ENCODE measurements around the gene SELENON.
A peak's percentile ranks its signal among the peaks of the same experiment; 100 is the strongest.

Gene SELENON

GRCh38 chr1:25799935-25800702 lies at the start of gene SELENON:
Gene SELENON, plus strand, starts transcription at chr1:25800193. Its CDS starts 38 bp downstream, at chr1:25800231.
- no peaks in the 10 kb centered on the region for H3K9me3 ChIP-seq
- H3K4me3 ChIP-seq (ENCODE audit: low read depth in 1 of 2, low read length in 1 of 2): peak within 1 kb of the TSS; percentile 61 to 71
- H3K36me3 ChIP-seq: no peaks in the 10 kb centered on the region
- H3K27me3 ChIP-seq: peaks cover 7% of the 10 kb centered on the region
- H3K27ac ChIP-seq: no peak within 1 kb of the TSS
- H3K4me1 ChIP-seq (ENCODE audit: control insufficient read depth in 1 of 2, insufficient read depth in 1 of 2, low read depth in 1 of 2, low read length in 1 of 2): peaks cover 10% of the 10 kb centered on the region in 2 experiments
- TF ChIP-seq, protein P1, sequence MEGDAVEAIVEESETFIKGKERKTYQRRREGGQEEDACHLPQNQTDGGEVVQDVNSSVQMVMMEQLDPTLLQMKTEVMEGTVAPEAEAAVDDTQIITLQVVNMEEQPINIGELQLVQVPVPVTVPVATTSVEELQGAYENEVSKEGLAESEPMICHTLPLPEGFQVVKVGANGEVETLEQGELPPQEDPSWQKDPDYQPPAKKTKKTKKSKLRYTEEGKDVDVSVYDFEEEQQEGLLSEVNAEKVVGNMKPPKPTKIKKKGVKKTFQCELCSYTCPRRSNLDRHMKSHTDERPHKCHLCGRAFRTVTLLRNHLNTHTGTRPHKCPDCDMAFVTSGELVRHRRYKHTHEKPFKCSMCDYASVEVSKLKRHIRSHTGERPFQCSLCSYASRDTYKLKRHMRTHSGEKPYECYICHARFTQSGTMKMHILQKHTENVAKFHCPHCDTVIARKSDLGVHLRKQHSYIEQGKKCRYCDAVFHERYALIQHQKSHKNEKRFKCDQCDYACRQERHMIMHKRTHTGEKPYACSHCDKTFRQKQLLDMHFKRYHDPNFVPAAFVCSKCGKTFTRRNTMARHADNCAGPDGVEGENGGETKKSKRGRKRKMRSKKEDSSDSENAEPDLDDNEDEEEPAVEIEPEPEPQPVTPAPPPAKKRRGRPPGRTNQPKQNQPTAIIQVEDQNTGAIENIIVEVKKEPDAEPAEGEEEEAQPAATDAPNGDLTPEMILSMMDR (IDR thresholded peaks at IDR 0.05): no peak

- Histone ChIP-seq H3K27me3 (no peaks in the 10 kb centered on the region), H3K27ac (no peak overlapping the region), H3K4me3 (ENCODE audit: low read depth in 1 of 2, low read length in 1 of 2) (no peak overlapping the region), H3K4me1 (ENCODE audit: control insufficient read depth in 1 of 2, insufficient read depth in 1 of 2, low read depth in 1 of 2, low read length in 1 of 2) (no peaks in the 10 kb centered on the region), H3K36me3 (no peaks in the 10 kb centered on the region), H3K9me3 (no peaks in the 10 kb centered on the region)
- TF ChIP-seq, protein P1 (IDR thresholded peaks at IDR 0.05): no peak
These were observed 48.9 kb upstream of the SELENON start for GRCh38 chr1:25750923-25751605.

GRCh38 chr1:25754470-25755181 lies 45.4 kb upstream of the SELENON start:
- H3K4me3 ChIP-seq (ENCODE audit: low read depth in 1 of 2, low read length in 1 of 2): no peak overlapping the region
- H3K27ac ChIP-seq: no peak overlapping the region
- TF ChIP-seq, protein P1 (IDR thresholded peaks at IDR 0.05): no peak
- H3K27me3 ChIP-seq: no peaks in the 10 kb centered on the region
- peaks cover 0 to 4% of the 10 kb centered on the region in 2 experiments for H3K4me1 ChIP-seq (ENCODE audit: control insufficient read depth in 1 of 2, insufficient read depth in 1 of 2, low read depth in 1 of 2, low read length in 1 of 2)
- no peaks in the 10 kb centered on the region for H3K36me3 ChIP-seq
- no peaks in the 10 kb centered on the region for H3K9me3 ChIP-seq

DNA sequence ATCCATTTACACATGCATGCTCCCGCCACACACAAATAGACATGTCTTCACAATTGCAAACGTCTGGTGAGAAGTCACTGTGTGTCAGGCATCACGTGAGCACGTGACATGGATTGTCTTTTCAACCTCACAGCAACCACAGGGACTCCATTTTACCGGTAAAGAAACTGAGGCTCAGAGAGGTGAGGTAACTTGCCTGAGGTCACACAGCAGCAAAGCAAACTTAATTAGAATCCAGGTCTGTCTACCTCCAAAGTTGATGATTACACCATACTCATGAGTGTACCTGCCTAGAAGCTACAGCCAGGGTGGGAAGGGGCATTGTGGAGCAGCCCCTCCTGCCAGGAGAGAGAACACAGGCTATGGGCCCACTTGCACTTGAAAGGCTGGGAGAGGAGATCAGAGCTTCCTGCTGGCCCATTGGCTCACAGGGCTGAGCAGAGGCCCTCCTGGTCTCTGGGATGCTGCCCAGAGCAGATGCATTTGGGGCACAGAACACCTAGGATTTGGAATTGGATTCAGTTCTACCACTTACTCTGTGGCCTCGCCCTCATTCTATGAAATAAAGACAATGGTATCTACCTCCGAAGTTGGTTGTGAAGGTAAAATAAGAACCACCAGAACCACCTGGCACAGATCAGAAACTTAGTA lies 44.4 kb upstream of the SELENON start:
- Histone ChIP-seq H3K27me3 (no peaks in the 10 kb centered on the region), H3K4me3 (ENCODE audit: low read depth in 1 of 2, low read length in 1 of 2) (no peak overlapping the region), H3K9me3 (no peaks in the 10 kb centered on the region), H3K27ac (no peak overlapping the region), H3K36me3 (no peaks in the 10 kb centered on the region), H3K4me1 (ENCODE audit: control insufficient read depth in 1 of 2, insufficient read depth in 1 of 2, low read depth in 1 of 2, low read length in 1 of 2) (peaks cover 0 to 4% of the 10 kb centered on the region in 2 experiments)
- TF ChIP-seq, protein P1 (IDR thresholded peaks at IDR 0.05): no peak

DNA sequence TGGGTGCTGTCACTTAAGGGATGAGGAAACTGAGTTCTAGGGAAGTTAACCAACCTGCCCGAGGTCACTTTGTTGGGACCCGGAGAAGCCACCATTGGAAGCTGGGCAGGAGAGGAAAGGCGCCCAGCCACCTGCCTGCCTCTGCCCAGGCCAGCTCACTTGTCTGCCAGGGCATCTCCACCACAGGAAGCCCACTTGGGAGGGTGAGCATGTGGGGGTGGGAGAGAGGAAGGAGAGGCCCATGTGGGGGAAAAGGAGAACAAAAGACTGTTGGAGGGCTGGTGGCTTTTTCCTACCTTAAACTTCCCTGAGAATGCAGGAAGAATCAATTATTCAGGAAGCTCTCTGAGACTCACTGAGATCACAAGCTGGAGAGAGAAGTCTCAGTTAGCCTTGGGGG lies 43.8 kb upstream of the SELENON start:
- peaks cover 0 to 4% of the 10 kb centered on the region in 2 experiments for H3K4me1 ChIP-seq (ENCODE audit: control insufficient read depth in 1 of 2, insufficient read depth in 1 of 2, low read depth in 1 of 2, low read length in 1 of 2)
- H3K27ac ChIP-seq: no peak overlapping the region
- H3K36me3 ChIP-seq: no peaks in the 10 kb centered on the region
- TF ChIP-seq, protein P1 (IDR thresholded peaks at IDR 0.05): no peak
- no peaks in the 10 kb centered on the region for H3K9me3 ChIP-seq
- no peaks in the 10 kb centered on the region for H3K27me3 ChIP-seq
- no peak overlapping the region for H3K4me3 ChIP-seq (ENCODE audit: low read depth in 1 of 2, low read length in 1 of 2)
